Osteocyte (in vitro differentiated cells): ENCODE results near the gene ANKIB1. TPM values are rescaled to one million over a fixed set of nuclear protein-coding genes. Genes with fewer than 3 reads are reported as not detected.

ENCODE experiments used
- DNase-seq: peaks from one replicate; pipeline ENCODE4 v3.0.0; 2021; ENCODE audit warnings: mixed read lengths; ENCODE audit not compliant: unreplicated experiment; ENCODE audit errors: extremely low spot score
- H3K27ac Mint-ChIP-seq: one replicate; pipeline ENCODE4 v1.8.0; 2021; ENCODE audit warnings: mild to moderate bottlenecking, mixed read lengths; ENCODE audit not compliant: unreplicated experiment
- H3K27me3 Mint-ChIP-seq: one replicate; pipeline ENCODE4 v1.8.0; 2021; ENCODE audit warnings: mixed read lengths; ENCODE audit not compliant: unreplicated experiment
- H3K36me3 Mint-ChIP-seq: one replicate; pipeline ENCODE4 v1.8.0; 2021; ENCODE audit warnings: mixed read lengths; ENCODE audit not compliant: unreplicated experiment
- H3K4me1 Mint-ChIP-seq: one replicate; pipeline ENCODE4 v1.8.0; 2021; ENCODE audit warnings: mixed read lengths; ENCODE audit not compliant: unreplicated experiment
- H3K4me3 Mint-ChIP-seq: one replicate; pipeline ENCODE4 v1.8.0; 2021; ENCODE audit warnings: mild to moderate bottlenecking, moderate library complexity, mixed read lengths; ENCODE audit not compliant: unreplicated experiment
- H3K9me3 Mint-ChIP-seq: one replicate; pipeline ENCODE4 v1.8.0; 2021; ENCODE audit warnings: mixed read lengths; ENCODE audit not compliant: unreplicated experiment
- microRNA-seq: library from miRNA; unstranded; fragments of <30 nt; microRNA quantifications from one replicate; pipeline ENCODE4 v1.1.0, GENCODE V29; 2020; ENCODE audit not compliant: unreplicated experiment
- total RNA-seq: library from RNA; stranded (reverse); gene quantifications from 2 replicates; pipeline ENCODE4 v1.2.1, GENCODE V29; 2021
- TF ChIP-seq, protein P1 (sequence below): fragments of 200-600 bp; sonication (generic); IDR thresholded peaks from 2 replicates; pipeline ENCODE4 v1.5.0; 2021; ENCODE audit warnings: antibody characterized with exemption, mild to moderate bottlenecking, moderate library complexity

The ANKIB1 gene
- total RNA-seq, 1 donor from 2014 or later = 63.8 TPM

DNA sequence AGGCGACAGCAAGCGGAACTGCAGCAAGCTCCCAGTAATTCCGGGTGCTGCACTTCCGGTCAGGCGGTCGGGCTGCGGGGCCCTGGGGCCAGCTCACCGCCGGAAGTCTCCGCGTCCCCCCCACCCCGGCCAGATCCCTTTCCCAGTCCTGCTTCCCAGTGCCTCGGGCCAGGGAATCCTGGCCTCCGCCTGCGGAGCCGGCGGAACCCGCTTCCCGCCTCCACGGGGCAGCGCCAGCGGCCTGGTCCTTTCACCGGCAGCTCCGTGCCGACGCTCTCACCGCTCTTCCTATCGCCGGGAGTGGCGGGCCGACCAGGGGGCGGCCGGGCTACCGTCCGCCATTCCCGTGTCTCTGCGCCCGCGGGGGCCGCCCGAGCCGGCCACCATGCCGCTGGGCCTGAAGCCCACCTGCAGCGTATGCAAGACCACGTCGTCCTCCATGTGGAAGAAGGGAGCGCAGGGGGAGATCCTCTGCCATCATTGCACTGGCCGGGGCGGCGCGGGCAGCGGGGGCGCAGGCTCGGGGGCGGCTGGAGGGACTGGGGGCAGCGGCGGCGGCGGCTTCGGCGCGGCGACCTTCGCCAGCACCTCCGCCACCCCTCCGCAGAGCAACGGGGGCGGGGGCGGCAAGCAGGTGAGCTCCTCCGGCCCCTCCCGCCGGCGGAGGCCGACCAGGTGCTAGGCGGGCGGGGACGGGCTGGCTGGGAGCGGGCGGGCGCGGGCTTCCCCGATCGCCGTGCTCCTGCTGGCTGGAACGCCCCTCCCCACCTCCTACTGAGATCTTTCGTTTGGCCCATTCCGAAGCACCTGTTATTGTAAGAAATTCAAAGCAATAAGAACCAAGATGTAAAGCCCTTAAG is 201.8 kb downstream of the ANKIB1 start, which contains the start of gene GATAD1:
GATAD1 (plus strand) TSS at position 138 of the 860 bp plus-strand sequence; CDS start at position 386, 248 bp downstream.
- peak within 1 kb of the TSS; percentile 79 for H3K4me3 Mint-ChIP-seq
- TF ChIP-seq, protein P1, sequence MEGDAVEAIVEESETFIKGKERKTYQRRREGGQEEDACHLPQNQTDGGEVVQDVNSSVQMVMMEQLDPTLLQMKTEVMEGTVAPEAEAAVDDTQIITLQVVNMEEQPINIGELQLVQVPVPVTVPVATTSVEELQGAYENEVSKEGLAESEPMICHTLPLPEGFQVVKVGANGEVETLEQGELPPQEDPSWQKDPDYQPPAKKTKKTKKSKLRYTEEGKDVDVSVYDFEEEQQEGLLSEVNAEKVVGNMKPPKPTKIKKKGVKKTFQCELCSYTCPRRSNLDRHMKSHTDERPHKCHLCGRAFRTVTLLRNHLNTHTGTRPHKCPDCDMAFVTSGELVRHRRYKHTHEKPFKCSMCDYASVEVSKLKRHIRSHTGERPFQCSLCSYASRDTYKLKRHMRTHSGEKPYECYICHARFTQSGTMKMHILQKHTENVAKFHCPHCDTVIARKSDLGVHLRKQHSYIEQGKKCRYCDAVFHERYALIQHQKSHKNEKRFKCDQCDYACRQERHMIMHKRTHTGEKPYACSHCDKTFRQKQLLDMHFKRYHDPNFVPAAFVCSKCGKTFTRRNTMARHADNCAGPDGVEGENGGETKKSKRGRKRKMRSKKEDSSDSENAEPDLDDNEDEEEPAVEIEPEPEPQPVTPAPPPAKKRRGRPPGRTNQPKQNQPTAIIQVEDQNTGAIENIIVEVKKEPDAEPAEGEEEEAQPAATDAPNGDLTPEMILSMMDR = no peak
- peaks cover 10% of the 10 kb centered on the region for H3K36me3 Mint-ChIP-seq
- peak; percentile 96 for DNase-seq
- H3K4me1 Mint-ChIP-seq = peaks cover 11% of the 10 kb centered on the region
- H3K9me3 Mint-ChIP-seq = no peaks in the 10 kb centered on the region
- peaks cover 1% of the 10 kb centered on the region for H3K27me3 Mint-ChIP-seq
- peak within 1 kb of the TSS; percentile 76 for H3K27ac Mint-ChIP-seq

DNA sequence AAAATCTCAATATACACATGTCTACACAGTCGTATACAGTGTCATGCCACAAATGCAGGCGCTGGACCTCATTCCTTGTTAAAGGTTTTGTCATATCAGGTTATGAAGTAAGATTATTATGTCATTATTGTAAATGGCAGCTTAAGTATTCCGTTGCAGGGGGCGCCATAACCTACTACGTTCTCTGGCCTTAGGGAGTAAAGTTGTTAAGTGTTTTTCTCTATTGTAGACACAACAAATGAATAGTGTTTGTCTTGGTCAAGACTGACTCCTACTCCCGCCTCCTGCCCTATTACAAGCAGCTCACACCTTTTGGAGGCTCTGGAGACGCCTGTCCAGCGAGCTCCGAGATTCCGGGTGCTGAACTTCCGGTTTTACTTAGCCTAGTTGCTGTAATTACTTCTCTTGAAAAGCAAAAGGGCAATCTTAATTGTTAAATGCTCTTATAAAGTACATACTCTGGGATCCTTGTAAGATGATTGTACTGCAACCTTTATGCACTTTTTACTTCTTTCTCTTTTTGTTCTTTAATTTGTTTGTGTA is 202.5 kb downstream of the ANKIB1 start:
- Mint-ChIP-seq H3K27ac (peak overlapping the region; percentile 76), H3K4me3 (peak overlapping the region; percentile 79), H3K9me3 (no peaks in the 10 kb centered on the region), H3K36me3 (peaks cover 10% of the 10 kb centered on the region), H3K27me3 (no peaks in the 10 kb centered on the region), H3K4me1 (peaks cover 11% of the 10 kb centered on the region)
- DNase-seq = no peak
- TF ChIP-seq, protein P1 = peak; percentile 57

Small RNA genes lying within 50 kb of the gene (microRNA-seq; reads per million reads assigned to microRNA genes)
- gene MIR1285-1 = not detected

Other genes with a start within 250 kb of the ANKIB1 start
- 49.2 and 50.2 TPM in 2 replicates for gene CYP51A1, start 111.5 kb upstream of the ANKIB1 start, total RNA-seq
- 0.39 TPM in 1 of 2 replicates, not detected in the other for gene LRRD1, start 66.8 kb upstream of the ANKIB1 start, total RNA-seq
- gene KRIT1, start 60 bp upstream of the ANKIB1 start, total RNA-seq = 38.3 and 40.3 TPM in 2 replicates
- 42.2 and 42.8 TPM in 2 replicates for gene GATAD1, start 201.5 kb downstream of the ANKIB1 start, total RNA-seq
- not detected in 2 replicates for gene ERVW-1, start 232.0 kb downstream of the ANKIB1 start, total RNA-seq